Stimulated activated CD4-positive, alpha-beta T cell treated with anti-CD3 and anti-CD28 coated beads, TNF-alpha, amount 100 ng/mL, for 4 hours (primary cell): ENCODE measurements around the gene PTPRN2.

Source experiments
- DNase-seq, 3 experiments: peaks; one replicate each; pipeline ENCODE4 v3.0.0-alpha.2; 2020; ENCODE audit warnings: low read depth in 3 of 3

The PTPRN2 gene

GRCh38 chr7:157685430-157686284 lies 902.0 kb downstream of the PTPRN2 start:
- DNase-seq = no peak

- DNase-seq = no peak
These were observed 902.7 kb downstream of the PTPRN2 start for GRCh38 chr7:157684909-157685429.

GRCh38 chr7:157684157-157684908 lies 903.3 kb downstream of the PTPRN2 start:
- no peak for DNase-seq

- DNase-seq = no peak
These were observed 903.9 kb downstream of the PTPRN2 start for GRCh38 chr7:157683747-157684156.

DNA sequence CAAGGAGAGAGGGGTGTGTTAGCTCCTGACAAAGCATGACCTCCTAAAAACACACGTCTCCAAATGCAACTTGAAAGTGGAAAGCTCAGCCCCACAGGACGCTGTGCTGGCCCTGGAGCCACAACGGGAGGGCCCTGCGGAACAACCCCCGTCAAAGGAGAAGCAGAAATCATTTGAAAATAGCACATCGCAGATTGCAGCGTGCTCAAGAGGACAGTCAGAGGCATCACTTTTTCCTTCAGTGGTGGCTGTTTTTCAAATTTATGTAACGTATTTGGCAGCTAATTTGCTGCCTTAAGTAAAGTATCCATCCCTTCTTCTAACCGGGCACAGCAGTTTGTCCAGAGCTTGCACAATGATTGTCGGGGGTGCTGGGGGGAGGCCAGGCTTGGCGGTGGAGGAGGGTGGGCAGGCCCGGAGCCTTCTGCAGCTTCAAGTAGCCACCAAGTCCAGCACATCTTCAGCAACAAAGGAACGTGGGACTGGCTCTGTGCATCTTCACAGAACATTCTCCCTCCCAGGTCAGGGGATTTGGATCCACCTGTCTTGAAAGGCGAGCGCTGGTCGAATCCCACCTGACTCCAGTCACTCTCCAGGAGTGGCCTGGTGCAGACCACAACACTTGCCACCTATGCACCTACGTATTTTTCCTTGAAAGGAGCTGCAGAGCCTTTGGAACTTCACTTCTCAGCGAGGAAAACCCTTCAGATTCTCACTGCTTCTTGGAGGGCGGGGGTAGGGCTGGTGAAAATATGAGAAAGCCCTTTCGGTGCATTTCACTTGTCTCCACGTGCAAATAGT lies 904.5 kb downstream of the PTPRN2 start:
- DNase-seq = no peak

GRCh38 chr7:157682064-157682945 lies 905.3 kb downstream of the PTPRN2 start:
- DNase-seq = no peak

DNA sequence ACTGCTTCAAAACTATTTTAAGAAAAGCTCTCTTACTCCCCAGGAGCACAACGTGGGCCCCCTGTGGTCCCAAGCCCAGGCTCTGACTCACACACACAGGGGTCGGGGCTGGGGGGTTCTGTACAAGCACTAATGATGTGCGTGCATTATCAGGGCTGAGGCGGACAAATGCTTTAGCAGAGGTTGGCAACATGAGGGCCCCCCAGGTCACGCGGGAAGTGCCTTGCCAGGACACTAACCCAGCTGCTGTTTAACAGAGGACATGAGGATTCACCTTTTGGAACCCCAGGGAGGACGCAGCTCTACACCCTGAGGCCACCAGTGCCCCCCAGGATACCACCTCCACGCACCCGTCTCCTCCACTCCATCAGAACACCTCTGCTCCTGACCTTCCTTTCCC lies 908.0 kb downstream of the PTPRN2 start:
- no peak for DNase-seq

DNA sequence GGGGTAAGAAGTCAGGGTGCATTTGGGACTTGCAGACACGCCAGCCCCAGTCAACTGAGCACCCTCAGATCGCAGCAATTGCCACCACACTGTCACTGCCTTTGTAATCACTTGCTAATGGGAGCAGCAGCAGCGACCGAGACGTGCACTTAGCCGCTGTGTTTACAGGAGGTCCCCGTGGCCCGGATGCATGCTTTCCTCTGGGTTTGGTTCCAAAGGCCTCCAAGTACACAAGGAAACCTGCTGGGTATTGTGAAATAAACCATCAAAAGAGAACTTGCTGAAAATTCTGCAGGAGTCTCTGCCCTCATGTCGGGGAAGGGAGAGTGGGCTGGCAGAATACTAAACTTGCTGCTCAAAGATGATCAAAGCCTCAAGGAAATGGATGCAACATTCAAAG lies 909.1 kb downstream of the PTPRN2 start:
- DNase-seq = no peak

- no peak for DNase-seq
These were observed 911.0 kb downstream of the PTPRN2 start for GRCh38 chr7:157676456-157677255.

GRCh38 chr7:157676001-157676400 lies 911.6 kb downstream of the PTPRN2 start:
- no peak for DNase-seq

GRCh38 chr7:157675427-157675927 lies 912.1 kb downstream of the PTPRN2 start:
- DNase-seq = no peak

- no peak for DNase-seq
These were observed 912.8 kb downstream of the PTPRN2 start for GRCh38 chr7:157674715-157675426.

GRCh38 chr7:157674027-157674714 lies 913.5 kb downstream of the PTPRN2 start:
- no peak for DNase-seq

DNA sequence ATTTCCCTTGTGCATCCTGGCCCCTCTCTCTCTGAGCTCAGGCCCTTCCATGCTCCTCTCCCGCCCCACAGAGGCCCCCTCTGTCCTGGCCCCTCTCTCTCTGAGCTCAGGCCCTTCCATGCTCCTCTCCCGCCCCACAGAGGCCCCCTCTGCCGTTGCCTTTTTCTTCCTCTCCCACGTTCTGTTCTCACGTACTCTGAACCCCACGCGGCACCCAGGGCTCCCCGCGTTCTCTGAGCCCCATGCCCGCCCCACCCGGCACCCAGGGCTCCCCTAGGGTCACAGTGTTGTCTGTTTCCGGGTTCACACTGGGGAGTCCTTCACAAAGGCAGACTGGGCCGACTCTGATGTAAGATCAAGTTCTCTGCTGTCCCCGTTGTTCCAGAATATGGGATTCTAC lies 914.0 kb downstream of the PTPRN2 start:
- no peak for DNase-seq

- DNase-seq = no peak
These were observed 916.0 kb downstream of the PTPRN2 start for GRCh38 chr7:157671358-157672255.

GRCh38 chr7:157670490-157671357 lies 916.9 kb downstream of the PTPRN2 start:
- no peak for DNase-seq
